Ovary (tissue), 9 donors: Measurements from ENCODE around the gene CPPED1. TPM values are rescaled to one million over a fixed set of nuclear protein-coding genes. Genes with fewer than 3 reads are reported as not detected.

Source experiments
- DNase-seq, 5 donors: peaks; one replicate each; pipeline ENCODE4 v3.0.0-alpha.2; 2019 to 2020
- H3K27ac ChIP-seq, 2 donors: fragments of 200-600 bp; one replicate each; pipeline versions ENCODE4 v1.5.1 to v1.8.0; 2019 to 2022
- H3K27me3 ChIP-seq: fragments of 200-600 bp; one replicate; pipeline ENCODE4 v1.8.0; 2022
- H3K36me3 ChIP-seq: fragments of 200-600 bp; sonication (generic); one replicate; pipeline ENCODE4 v1.5.1; 2019
- H3K4me1 ChIP-seq: one replicate; pipeline ENCODE4 v1.8.1; 2013; ENCODE audit warnings: mild to moderate bottlenecking, moderate library complexity; ENCODE audit not compliant: insufficient read depth
- H3K4me3 ChIP-seq: fragments of 200-600 bp; sonication (generic); one replicate; pipeline ENCODE4 v1.5.1; 2017
- H3K9me3 ChIP-seq, 2 donors: fragments of 200-600 bp in 1 of 2; sonication (generic) in 1 of 2; one replicate each; pipeline versions ENCODE4 v1.5.1 to v1.8.1; 2013 to 2019; ENCODE audit warnings: mild to moderate bottlenecking in 1 of 2, moderate library complexity in 1 of 2
- EP300 ChIP-seq: sonication (generic); formaldehyde crosslinking; IDR thresholded peaks from one replicate; pipeline ENCODE4 v1.6.1; 2017; ENCODE audit warnings: antibody characterized with exemption
- POLR2A ChIP-seq: fragments of 450-650 bp; IDR thresholded peaks from one replicate; pipeline ENCODE4 v1.6.1; 2017; ENCODE audit warnings: antibody characterized with exemption, mild to moderate bottlenecking, moderate library complexity
- WGBS, 3 donors: extraction: QIAGEN DNeasy Blood & Tissue Kit in 1 of 3; methylation state at CpG; one replicate each; pipeline versions ENCODE4 v1.1.5 to v1.1.7; 2013 to 2017; 5-methylcytosine and 5-hydroxymethylcytosine counted together
- intact Hi-C, 4 donors: fragments of 100-400 bp; cut with DNase I; formaldehyde crosslinking; loops; one replicate each; pipeline versions ENCODE4 v1.11.0 to v1.15.1; 2022 to 2023
- polyA plus RNA-seq, 2 donors: library from polyadenylated mRNA; stranded (reverse); fragments of 200-250 nt in 1 of 2; fragments of 350-450 nt in 1 of 2; fragmentation: Illumina TruSeq in 1 of 2; extraction: RNeasy Lipid Tissue Mini Kit (QIAGEN cat#74804) in 1 of 2; gene quantifications; one replicate each; pipeline ENCODE4 v1.2.3, GENCODE V29; 2013 to 2014
- total RNA-seq, 7 donors: library from RNA; depleted of rRNA in 2 of 7; stranded (reverse); fragments of >200 nt in 2 of 7; fragmentation: NEBNext Ultra II Directional in 3 of 7; extraction: Animal tissue kit (Norgen Biotek cat#: 25700) in 3 of 7; gene quantifications; one replicate each; pipeline versions ENCODE4 v1.1.0 to v1.2.4, GENCODE V29; 2016 to 2023
- TF ChIP-seq, protein P1 (sequence below), 3 donors: fragments of 450-650 bp in 2 of 3; fragments of 200-600 bp in 1 of 3; IDR thresholded peaks; one replicate each; pipeline versions ENCODE4 v1.5.1 to v1.8.0; 2016 to 2022; ENCODE audit warnings: antibody characterized with exemption in 3 of 3, mild to moderate bottlenecking in 1 of 3
- donor health status: DM: no; HTN: no; CAD: no; lungs with moderate emphysema.
- donor health status: DM: no; HTN: no; CAD: no.
- donor health status: Bipolar disorder and iron deficiency.
- donor health status: DM: yes; HTN: yes; CAD: no.
- donor health status: DM: no; HTN: no; CAD: no.
- donor health status: DM: yes; HTN: yes; CAD: no.

Gene CPPED1
- total and polyA plus RNA-seq, 9 donors, result 6.0 to 23.3 (median 13.0) TPM

DNA sequence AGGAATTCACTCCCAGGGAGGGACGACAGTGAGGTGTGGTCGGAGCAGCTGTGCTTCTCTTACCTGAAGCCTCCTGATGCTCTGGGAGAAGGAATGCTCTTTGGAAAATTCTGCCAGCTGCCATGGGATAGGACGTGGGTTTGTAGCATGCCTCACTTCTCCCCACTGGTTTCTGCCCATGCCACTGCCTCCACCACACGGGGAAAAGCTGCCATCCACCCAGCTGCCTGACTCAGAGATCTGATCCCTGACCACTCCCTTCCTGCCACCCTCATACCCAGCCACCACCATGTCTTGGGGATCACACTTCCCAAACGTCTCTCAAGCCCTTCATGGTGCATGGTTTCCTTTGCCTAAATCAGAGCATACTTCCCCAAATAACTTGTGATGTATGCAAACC lies 80.0 kb downstream of the CPPED1 start:
- no peaks in the 10 kb centered on the region for H3K4me1 ChIP-seq
- H3K4me3 ChIP-seq, result no peak overlapping the region
- intact Hi-C loops, result no loop called here
- no peak for TF ChIP-seq POLR2A
- H3K27ac ChIP-seq, result no peak overlapping the region
- 74 to 88% (median 77%) methylated on average over 5 of the region's 5 CpGs for WGBS, 3 donors
- no peaks in the 10 kb centered on the region for H3K27me3 ChIP-seq
- no peaks in the 10 kb centered on the region for H3K36me3 ChIP-seq
- DNase-seq, result no peak
- no peaks in the 10 kb centered on the region for H3K9me3 ChIP-seq

DNA sequence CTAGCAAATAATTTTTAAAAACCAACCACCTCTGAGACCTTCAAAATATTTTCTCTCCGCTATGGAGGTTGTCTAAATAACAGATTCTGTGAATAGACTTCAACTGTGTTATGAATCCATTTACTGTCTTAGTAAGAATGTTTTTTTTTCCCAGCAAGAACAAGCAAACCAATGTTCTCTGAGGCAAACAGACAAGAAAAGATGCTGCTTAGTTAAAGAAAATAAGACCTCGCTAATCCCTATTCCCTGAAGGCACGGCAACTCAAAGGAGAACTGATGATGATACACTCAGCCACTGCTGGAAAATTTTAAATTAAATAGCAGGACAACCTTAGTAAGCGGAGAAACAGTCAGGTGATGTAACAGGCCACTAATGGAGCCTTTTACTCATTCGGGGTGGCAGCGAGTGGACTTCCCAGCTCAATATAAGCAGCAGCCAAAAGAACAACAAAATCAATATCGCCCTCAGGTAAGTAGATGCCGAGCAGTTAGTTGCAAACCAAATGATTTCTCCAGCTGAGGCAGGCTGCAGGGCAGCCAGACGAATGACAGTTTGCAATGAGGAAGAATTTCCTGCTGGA lies 81.8 kb downstream of the CPPED1 start:
- no peaks in the 10 kb centered on the region for H3K4me1 ChIP-seq
- no peaks in the 10 kb centered on the region for H3K27me3 ChIP-seq
- intact Hi-C loops, result no loop called here
- TF ChIP-seq, protein P1, sequence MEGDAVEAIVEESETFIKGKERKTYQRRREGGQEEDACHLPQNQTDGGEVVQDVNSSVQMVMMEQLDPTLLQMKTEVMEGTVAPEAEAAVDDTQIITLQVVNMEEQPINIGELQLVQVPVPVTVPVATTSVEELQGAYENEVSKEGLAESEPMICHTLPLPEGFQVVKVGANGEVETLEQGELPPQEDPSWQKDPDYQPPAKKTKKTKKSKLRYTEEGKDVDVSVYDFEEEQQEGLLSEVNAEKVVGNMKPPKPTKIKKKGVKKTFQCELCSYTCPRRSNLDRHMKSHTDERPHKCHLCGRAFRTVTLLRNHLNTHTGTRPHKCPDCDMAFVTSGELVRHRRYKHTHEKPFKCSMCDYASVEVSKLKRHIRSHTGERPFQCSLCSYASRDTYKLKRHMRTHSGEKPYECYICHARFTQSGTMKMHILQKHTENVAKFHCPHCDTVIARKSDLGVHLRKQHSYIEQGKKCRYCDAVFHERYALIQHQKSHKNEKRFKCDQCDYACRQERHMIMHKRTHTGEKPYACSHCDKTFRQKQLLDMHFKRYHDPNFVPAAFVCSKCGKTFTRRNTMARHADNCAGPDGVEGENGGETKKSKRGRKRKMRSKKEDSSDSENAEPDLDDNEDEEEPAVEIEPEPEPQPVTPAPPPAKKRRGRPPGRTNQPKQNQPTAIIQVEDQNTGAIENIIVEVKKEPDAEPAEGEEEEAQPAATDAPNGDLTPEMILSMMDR (IDR thresholded peaks at IDR 0.05), result no peak
- no peak for TF ChIP-seq EP300
- TF ChIP-seq POLR2A, result no peak
- no peak for DNase-seq
- no peaks in the 10 kb centered on the region for H3K9me3 ChIP-seq
- no peak overlapping the region for H3K27ac ChIP-seq
- H3K36me3 ChIP-seq, result no peaks in the 10 kb centered on the region
- H3K4me3 ChIP-seq, result no peak overlapping the region
- WGBS, 3 donors, result 88 to 92% (median 90%) methylated on average over 9 of the region's 9 CpGs

DNA sequence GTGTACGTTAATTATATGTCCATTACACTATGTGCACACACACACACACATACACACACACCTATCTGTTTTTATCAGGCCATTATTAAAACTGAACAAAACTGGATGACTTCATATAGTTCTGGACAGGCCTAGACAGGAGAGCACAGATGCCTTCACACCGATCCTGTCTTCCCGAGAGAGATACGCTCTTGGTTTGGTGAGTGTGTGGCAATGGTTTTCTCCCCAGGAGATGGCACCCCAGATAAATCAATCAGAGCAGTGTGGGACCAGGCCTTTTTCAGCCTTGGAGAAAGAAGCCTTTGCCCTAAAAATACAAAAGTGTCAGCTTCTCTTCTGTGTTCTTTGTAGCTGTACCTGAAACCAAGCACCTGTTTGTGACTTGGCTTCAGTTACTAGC lies 83.7 kb downstream of the CPPED1 start:
- DNase-seq, result no peak
- intact Hi-C loops, result no loop called here
- WGBS, 3 donors, result 94 to 96% (median 94%) methylated on average over 4 of the region's 4 CpGs
- H3K4me1 ChIP-seq, result no peaks in the 10 kb centered on the region
- TF ChIP-seq EP300 (no peak), POLR2A (no peak)
- TF ChIP-seq, protein P1 (IDR thresholded peaks at IDR 0.05), result no peak
- no peaks in the 10 kb centered on the region for H3K27me3 ChIP-seq
- no peaks in the 10 kb centered on the region for H3K36me3 ChIP-seq
- H3K4me3 ChIP-seq, result no peak overlapping the region
- no peaks in the 10 kb centered on the region for H3K9me3 ChIP-seq
- H3K27ac ChIP-seq, result no peak overlapping the region

DNA sequence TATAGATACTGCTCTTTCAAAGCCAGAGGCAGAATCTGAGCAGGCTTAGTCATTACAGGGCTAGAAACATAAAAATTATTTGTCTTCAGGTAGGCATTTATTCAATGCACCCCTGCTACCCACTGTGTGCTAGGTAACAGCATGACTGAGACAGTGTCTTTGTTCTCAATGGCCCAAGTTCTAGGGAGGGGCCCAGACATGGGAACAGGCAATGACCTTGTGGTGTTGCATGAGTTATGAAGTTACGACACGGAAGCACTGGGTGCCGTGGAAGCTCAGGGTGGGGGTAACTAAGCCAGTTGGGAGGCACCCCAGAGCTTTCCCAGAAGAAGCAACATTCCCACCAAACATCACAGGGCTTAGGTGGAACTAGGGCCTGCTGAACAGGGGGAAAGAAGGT lies 87.0 kb downstream of the CPPED1 start:
- Histone ChIP-seq H3K27ac (no peak overlapping the region), H3K9me3 (no peaks in the 10 kb centered on the region), H3K4me1 (no peaks in the 10 kb centered on the region), H3K4me3 (no peak overlapping the region), H3K36me3 (no peaks in the 10 kb centered on the region), H3K27me3 (no peaks in the 10 kb centered on the region)
- 65 to 78% (median 67%) methylated on average over 3 of the region's 3 CpGs for WGBS, 3 donors
- no peak for DNase-seq
- TF ChIP-seq EP300 (no peak), POLR2A (no peak)
- TF ChIP-seq, protein P1 (IDR thresholded peaks at IDR 0.05), result no peak
- intact Hi-C loops, result no loop called here

DNA sequence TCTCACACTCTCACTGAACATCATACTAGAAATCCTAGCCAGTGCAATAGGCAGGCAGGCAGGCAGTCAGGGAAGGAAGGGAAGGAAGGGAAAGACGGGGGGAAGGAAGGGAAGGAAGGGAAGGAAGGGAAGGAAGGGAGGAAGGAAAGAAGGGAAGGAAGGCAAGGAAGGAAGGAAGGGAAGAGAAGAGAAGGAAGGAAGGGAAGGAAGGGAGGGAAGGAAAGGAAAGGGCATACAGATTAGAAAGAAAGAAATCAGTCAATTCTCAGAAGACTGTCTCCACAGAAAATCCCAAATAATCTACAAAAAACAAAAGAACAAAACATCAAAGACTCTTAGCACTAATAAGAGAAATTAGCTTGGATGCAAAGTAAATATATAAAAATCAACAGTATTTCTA lies 93.9 kb downstream of the CPPED1 start:
- no peaks in the 10 kb centered on the region for H3K4me1 ChIP-seq
- intact Hi-C loops, result loop anchor here in 1 of 4 donors (10.0 kb wide), 1 partner anchor 65 kb away; no protein-coding TSS in a partner anchor
- DNase-seq, result no peak
- no peaks in the 10 kb centered on the region for H3K27me3 ChIP-seq
- TF ChIP-seq EP300 (no peak), POLR2A (no peak)
- TF ChIP-seq, protein P1 (IDR thresholded peaks at IDR 0.05), result no peak
- WGBS, 3 donors, result 59 to 65% (median 60%) methylated on average over 1 of the region's 1 CpG
- no peak overlapping the region for H3K27ac ChIP-seq
- no peak overlapping the region for H3K4me3 ChIP-seq
- no peaks in the 10 kb centered on the region for H3K36me3 ChIP-seq
- H3K9me3 ChIP-seq, result no peaks in the 10 kb centered on the region
